Body of pancreas (tissue), 4 donors: ENCODE data around the gene RBM48.

Experiments used
- CTCF ChIP-seq, 7 experiments: fragments of 450-650 bp in 4 of 7; fragments of 200-600 bp in 3 of 7; sonication (generic) in 3 of 7; IDR thresholded peaks; one replicate each; pipeline ENCODE4 v1.5.1; 2016 to 2019; ENCODE audit warnings: antibody characterized with exemption in 7 of 7
- POLR2A ChIP-seq, 3 donors: fragments of 450-650 bp; IDR thresholded peaks; one replicate each; pipeline ENCODE4 v1.6.1; 2016; ENCODE audit warnings: antibody characterized with exemption in 3 of 3, mild to moderate bottlenecking in 2 of 3

- no peak for TF ChIP-seq POLR2A (IDR thresholded peaks at IDR 0.05)
- TF ChIP-seq CTCF (IDR thresholded peaks at IDR 0.05) = no peak
Observed at GRCh38 chr7:92557808-92558362, 29.3 kb downstream of the RBM48 start.
